ENCODE data around the gene PYGB.

The PYGB gene

GRCh38 chr20:25247956-25248785 is at the start of gene PYGB:
Gene PYGB (plus strand): TSS chr20:25248085. CDS start chr20:25248179, 94 bp downstream.
- DNase-seq (ENCODE audit: low read depth, low spot score): peak; percentile 44

- DNase-seq (ENCODE audit: low read depth, low spot score): no peak
These were observed 49.1 kb upstream of the PYGB start for GRCh38 chr20:25198663-25199383.

DNA sequence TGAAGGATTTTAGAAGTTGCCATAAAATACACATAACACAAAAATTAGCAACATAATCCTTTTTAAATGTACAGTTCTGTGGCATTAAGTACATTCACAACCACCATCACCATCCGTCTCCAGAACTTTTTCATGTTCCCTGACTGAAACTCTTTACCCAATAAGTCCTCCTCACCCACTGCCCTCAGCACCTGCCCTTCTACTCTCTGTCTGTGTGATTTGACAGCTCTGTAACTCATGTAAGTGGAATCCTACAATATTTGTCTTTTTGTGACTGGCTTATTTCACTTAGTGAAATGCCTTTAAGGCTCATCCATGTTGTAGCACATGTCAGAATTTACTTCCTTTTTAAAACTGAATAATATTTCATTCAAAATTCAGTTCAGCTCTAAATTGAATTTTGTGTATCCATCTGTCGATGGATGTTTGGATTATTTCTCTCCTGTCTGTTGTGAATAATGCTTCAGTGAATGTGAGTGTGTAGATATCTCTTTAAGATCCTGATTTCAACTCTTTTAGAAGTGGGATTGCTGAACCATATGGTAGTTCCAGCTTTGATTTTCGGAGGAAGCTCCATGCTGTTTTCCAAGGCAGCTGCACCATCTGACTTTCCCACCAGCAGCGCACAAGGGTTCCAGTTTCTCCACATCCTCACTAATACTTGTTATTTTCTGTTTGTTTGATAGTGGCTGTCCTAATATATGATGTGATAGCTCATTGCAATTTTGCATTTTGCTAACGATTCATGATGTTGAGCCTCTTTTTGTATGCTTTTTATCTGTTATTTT is 48.2 kb upstream of the PYGB start:
- DNase-seq (ENCODE audit: low read depth, low spot score): no peak

- no peak for DNase-seq (ENCODE audit: low read depth, low spot score)
These were observed 44.8 kb upstream of the PYGB start for GRCh38 chr20:25203089-25203488.

DNA sequence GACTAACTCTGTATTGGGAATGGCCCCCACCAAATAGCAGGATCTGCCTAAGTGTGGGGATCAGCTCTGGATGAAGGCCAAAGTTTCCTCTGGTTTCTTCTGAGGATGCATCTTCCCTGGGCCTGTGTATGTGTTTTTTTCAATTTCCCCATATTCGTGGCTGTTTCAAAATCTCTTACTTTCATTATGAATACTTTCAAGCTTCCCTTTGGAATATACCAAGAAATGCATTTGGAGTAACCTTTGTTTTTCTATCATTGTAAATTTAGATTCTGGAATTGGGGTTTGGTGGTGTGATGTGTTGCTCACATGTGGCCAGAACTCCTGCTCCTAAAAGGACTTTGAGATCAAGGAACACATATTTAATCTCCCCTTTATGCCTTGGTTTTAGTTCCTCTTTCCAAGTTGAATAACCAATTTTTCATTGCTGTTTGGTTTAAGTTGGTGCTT is 44.0 kb upstream of the PYGB start:
- no peak for DNase-seq (ENCODE audit: low read depth, low spot score)

DNA sequence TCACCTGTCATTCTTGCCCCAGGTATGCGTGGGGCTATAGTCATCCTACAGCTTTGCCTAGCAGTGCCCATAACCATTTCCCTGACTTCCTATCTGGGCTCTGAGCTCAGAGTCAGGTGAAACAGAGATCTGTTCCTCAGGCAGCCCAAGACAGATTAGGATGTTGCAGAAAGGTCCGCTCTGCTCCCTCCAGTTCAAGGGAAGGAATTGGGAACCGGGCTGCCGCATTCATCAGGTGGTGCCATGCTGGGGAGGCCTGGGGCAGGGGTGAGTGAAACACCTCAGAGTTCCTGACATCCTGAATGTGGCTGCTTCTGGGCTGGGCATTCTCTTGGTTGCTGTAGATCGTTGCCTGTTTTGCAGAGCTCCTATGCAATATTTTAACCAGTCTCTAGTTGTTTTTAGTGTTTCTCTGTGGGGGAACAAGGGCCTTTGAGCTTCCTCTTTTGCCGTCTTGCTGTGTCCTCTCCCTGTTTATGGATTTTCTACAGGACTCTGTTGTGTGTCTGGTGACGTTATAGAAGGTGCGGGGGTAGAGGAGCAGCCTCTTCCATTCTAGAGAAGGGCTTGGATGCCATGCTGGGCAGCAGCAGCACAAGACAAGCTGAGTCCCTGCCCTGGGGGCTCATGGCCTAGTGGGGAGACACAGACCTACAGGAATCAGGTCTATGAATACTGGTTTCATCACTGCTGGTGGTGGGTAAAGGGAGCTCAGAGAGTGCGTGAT is 43.2 kb upstream of the PYGB start:
- no peak for DNase-seq (ENCODE audit: low read depth, low spot score)

GRCh38 chr20:25205277-25206062 is 42.4 kb upstream of the PYGB start:
- no peak for DNase-seq (ENCODE audit: low read depth, low spot score)

DNA sequence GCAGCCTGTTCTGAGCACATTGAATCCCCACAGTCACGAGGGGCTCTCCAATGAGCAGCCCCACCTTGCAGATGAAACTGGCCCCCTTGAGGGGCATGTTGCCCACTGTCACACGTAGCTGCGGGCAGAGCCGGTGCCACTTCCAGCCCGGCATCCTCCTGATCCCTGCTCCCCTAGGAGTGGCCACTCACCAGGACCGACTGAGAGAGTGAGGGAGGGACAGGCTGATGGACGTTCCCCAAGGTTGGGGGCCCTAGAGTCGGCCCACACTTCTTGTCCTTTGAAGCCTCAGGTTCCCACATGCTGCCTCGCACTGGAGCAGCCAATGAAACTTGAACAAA is 41.9 kb upstream of the PYGB start:
- DNase-seq (ENCODE audit: low read depth, low spot score): no peak

DNA sequence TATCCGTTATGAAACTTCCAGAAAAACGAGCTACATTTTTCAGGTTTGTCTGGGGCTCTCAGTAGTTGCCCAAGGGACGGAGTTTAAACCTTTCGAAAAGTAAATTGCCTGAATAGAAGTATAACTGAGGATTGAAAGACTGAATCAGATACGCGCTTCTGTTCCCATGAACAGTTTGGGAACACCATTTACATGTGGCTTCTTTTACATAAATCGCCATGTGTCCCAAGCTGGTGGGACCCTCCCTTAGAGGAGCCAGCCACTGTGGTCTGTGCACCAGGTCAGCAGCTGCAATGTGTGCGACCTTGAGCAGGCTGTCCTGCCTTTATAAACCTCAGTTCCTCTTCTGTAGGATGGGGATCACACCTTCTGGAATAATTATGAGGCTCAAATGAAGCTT is 41.3 kb upstream of the PYGB start:
- no peak for DNase-seq (ENCODE audit: low read depth, low spot score)

- no peak for DNase-seq (ENCODE audit: low read depth, low spot score)
These were observed 40.5 kb upstream of the PYGB start for GRCh38 chr20:25207149-25207959.

DNA sequence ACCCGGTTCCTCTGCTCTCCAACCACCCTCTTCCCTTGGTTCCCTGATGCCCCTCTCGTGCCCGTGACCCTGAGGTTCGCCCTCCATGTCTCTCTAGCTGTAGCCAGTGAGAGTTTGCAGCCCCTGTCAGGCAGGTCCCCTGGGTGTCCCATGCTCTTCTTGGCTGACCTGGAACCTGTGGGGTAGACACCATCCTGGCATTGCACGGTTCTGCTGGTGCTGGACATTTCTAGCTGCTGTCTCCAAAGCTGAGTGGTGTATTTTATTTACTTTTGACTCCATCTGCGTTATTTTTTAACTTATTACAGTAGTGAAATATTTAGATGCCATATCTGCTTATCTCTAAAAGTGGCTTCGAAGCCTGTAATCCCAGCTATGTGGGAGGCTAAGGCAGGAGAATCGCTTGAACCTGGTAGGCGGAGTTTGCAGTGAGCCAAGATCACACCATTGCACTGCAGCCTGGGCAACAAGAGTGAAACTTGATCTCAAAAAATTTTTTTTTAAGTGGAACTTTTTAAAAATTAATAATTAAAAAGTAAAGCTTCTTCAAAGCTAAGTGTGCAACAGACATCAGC is 39.8 kb upstream of the PYGB start:
- no peak for DNase-seq (ENCODE audit: low read depth, low spot score)

DNA sequence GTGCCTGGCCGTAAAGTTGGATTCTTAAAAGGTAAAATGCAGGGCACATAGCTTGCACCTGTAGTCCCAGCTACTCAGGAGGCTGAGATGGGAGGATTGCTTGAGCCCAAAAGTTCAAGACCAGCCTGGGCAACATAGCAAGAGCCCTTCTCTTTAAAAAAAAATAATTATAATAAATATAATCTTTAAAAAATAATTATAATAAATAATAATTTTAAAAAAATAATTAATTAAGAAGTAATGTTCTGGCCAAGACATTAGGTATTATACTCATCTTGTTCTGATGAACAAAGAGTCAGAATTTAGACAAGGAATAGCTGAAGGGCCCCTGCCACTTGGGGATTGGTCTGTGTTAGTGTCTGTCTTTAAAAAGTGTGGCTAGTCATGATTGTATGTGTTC is 38.5 kb upstream of the PYGB start:
- no peak for DNase-seq (ENCODE audit: low read depth, low spot score)

- no peak for DNase-seq (ENCODE audit: low read depth, low spot score)
These were observed 38.0 kb upstream of the PYGB start for GRCh38 chr20:25209911-25210310.

- DNase-seq (ENCODE audit: low read depth, low spot score): no peak
These were observed 36.6 kb upstream of the PYGB start for GRCh38 chr20:25211273-25211672.

- DNase-seq (ENCODE audit: low read depth, low spot score): no peak
These were observed 35.6 kb upstream of the PYGB start for GRCh38 chr20:25212242-25212641.

GRCh38 chr20:25213566-25214425 is 34.1 kb upstream of the PYGB start:
- DNase-seq (ENCODE audit: low read depth, low spot score): no peak

DNA sequence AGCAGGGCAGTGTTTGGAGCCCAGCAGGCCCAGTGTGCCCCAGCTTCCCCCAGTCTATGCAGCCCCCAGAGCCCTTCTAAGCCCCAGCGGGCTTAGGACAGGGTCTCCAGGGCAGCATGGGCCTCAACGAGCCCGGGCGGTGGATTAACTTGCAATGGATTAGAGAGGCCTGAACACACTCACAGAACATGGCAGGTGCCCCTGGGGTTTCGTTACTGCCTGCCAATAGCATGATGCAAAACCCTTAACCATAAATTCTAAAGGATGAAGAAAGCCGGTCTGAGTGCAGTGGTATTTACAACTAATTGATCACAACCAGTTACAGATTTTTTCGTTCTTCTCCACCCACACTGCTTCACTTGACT is 33.5 kb upstream of the PYGB start:
- DNase-seq (ENCODE audit: low read depth, low spot score): no peak

- no peak for DNase-seq (ENCODE audit: low read depth, low spot score)
These were observed 33.1 kb upstream of the PYGB start for GRCh38 chr20:25214819-25215218.

GRCh38 chr20:25215521-25215920 is 32.4 kb upstream of the PYGB start:
- no peak for DNase-seq (ENCODE audit: low read depth, low spot score)

Data from activated CD4-positive, CD25-positive, alpha-beta regulatory T cell treated with anti-CD3 and anti-CD28 coated beads, Interleukin-2, amount 50 U/mL, for 16 hours (primary cell).